Liver (tissue), 9 donors: ENCODE measurements around the gene BFSP2. TPM values are rescaled to one million over a fixed set of nuclear protein-coding genes. Genes with fewer than 3 reads are reported as not detected.

Experiments used
- DNase-seq: peaks from one replicate; pipeline ENCODE4 v3.0.0-alpha.2; 2017; ENCODE audit warnings: low spot score
- H3K27ac ChIP-seq, 2 donors: one replicate each; pipeline ENCODE4 v1.7.0; 2013; ENCODE audit warnings: inconsistent platforms in 2 of 2, low read length in 2 of 2, control low read depth in 1 of 2, low read depth in 1 of 2, mild to moderate bottlenecking in 1 of 2
- H3K27me3 ChIP-seq, 4 donors: one replicate each; pipeline versions ENCODE4 v1.6.1 to v1.7.0; 2013; ENCODE audit warnings: low read length in 3 of 4, inconsistent platforms in 1 of 4, mild to moderate bottlenecking in 1 of 4, moderate library complexity in 1 of 4; ENCODE audit not compliant: control insufficient read depth in 4 of 4, insufficient read depth in 4 of 4
- H3K36me3 ChIP-seq, 4 donors: one replicate each; pipeline versions ENCODE4 v1.6.1 to v1.7.0; 2013; ENCODE audit warnings: low read length in 3 of 4, mild to moderate bottlenecking in 3 of 4, low read depth in 1 of 4, moderate library complexity in 1 of 4; ENCODE audit not compliant: control insufficient read depth in 4 of 4, insufficient read depth in 3 of 4
- H3K4me1 ChIP-seq, 4 donors: one replicate each; pipeline versions ENCODE4 v1.6.1 to v1.7.0; 2013; ENCODE audit warnings: low read length in 3 of 4, mild to moderate bottlenecking in 3 of 4, moderate library complexity in 1 of 4; ENCODE audit not compliant: control insufficient read depth in 4 of 4, insufficient read depth in 4 of 4
- H3K4me3 ChIP-seq, 3 donors: one replicate each; pipeline versions ENCODE4 v1.6.1 to v1.7.0; 2013; ENCODE audit warnings: low read length in 3 of 3, control low read depth in 1 of 3, low read depth in 1 of 3, mild to moderate bottlenecking in 1 of 3
- H3K9ac ChIP-seq, 2 donors: one replicate each; pipeline ENCODE4 v1.7.0; 2013; ENCODE audit warnings: low read length in 2 of 2, mild to moderate bottlenecking in 2 of 2, moderate library complexity in 2 of 2, control low read depth in 1 of 2, low read depth in 1 of 2
- H3K9me3 ChIP-seq, 4 donors: one replicate each; pipeline versions ENCODE4 v1.6.1 to v1.7.0; 2013; ENCODE audit warnings: low read length in 3 of 4; ENCODE audit not compliant: control insufficient read depth in 4 of 4
- ATF3 ChIP-seq: IDR thresholded peaks from 2 replicates; pipeline ENCODE4 v1.6.1; 2016; ENCODE audit warnings: antibody characterized with exemption
- CTCF ChIP-seq: fragments of 150-350 bp; IDR thresholded peaks from 2 replicates; pipeline ENCODE4 v1.5.1; 2017; ENCODE audit warnings: improper control_type of control experiment, low read depth, low read length; ENCODE audit not compliant: missing input control
- EGR1 ChIP-seq, 2 donors: IDR thresholded peaks; 2 replicates each; pipeline ENCODE4 v1.6.1; 2016 to 2018; ENCODE audit warnings: antibody characterized with exemption in 2 of 2, low read depth in 2 of 2
- FOXA1 ChIP-seq: IDR thresholded peaks from 2 replicates; pipeline ENCODE4 v1.6.1; 2016; ENCODE audit warnings: antibody characterized with exemption
- FOXA2 ChIP-seq: IDR thresholded peaks from 2 replicates; pipeline ENCODE4 v1.6.1; 2016; ENCODE audit warnings: antibody characterized with exemption
- GABPA ChIP-seq, 2 donors: IDR thresholded peaks in 1 of 2; conservative IDR thresholded peaks in 1 of 2; 2 replicates each; pipeline ENCODE4 v1.6.1; 2016; ENCODE audit warnings: antibody characterized with exemption in 2 of 2, mild to moderate bottlenecking in 1 of 2, moderate library complexity in 1 of 2
- HNF4A ChIP-seq, 2 donors: conservative IDR thresholded peaks; 2 replicates each; pipeline ENCODE4 v1.6.1; 2016; ENCODE audit warnings: antibody characterized with exemption in 2 of 2, mild to moderate bottlenecking in 2 of 2
- HNF4G ChIP-seq: IDR thresholded peaks from 2 replicates; pipeline ENCODE4 v1.6.1; 2016; ENCODE audit warnings: antibody characterized with exemption
- JUND ChIP-seq, 2 donors: IDR thresholded peaks; 2 replicates each; pipeline ENCODE4 v1.6.1; 2016; ENCODE audit warnings: antibody characterized with exemption in 2 of 2
- NR2F2 ChIP-seq: IDR thresholded peaks from 2 replicates; pipeline ENCODE4 v1.6.1; 2016; ENCODE audit warnings: antibody characterized with exemption
- RAD21 ChIP-seq, 2 donors: IDR thresholded peaks; 2 replicates each; pipeline ENCODE4 v1.6.1; 2016; ENCODE audit warnings: antibody characterized with exemption in 2 of 2, mild to moderate bottlenecking in 2 of 2
- RXRA ChIP-seq, 2 donors: IDR thresholded peaks; 2 replicates each; pipeline ENCODE4 v1.6.1; 2017 to 2018; ENCODE audit warnings: antibody characterized with exemption in 2 of 2, mild to moderate bottlenecking in 1 of 2
- SP1 ChIP-seq: IDR thresholded peaks from 2 replicates; pipeline ENCODE4 v1.6.1; 2018; ENCODE audit warnings: antibody characterized with exemption, mild to moderate bottlenecking
- TAF1 ChIP-seq: conservative IDR thresholded peaks from 2 replicates; pipeline ENCODE4 v1.6.1; 2016; ENCODE audit warnings: antibody characterized with exemption, mild to moderate bottlenecking
- YY1 ChIP-seq: IDR thresholded peaks from 2 replicates; pipeline ENCODE4 v1.6.1; 2016; ENCODE audit warnings: antibody characterized with exemption, mild to moderate bottlenecking
- WGBS: extraction: QIAGEN DNeasy Blood & Tissue Kit; methylation state at CpG from one replicate; pipeline ENCODE4 v1.1.7; 2013; 5-methylcytosine and 5-hydroxymethylcytosine counted together
- polyA plus RNA-seq, 2 donors: library from polyadenylated mRNA; stranded (reverse) in 1 of 2; unstranded in 1 of 2; fragments of 200-250 nt in 1 of 2; fragments of >200 nt in 1 of 2; fragmentation: Nextera tagmentation in 1 of 2; extraction: Ambion mirVana in 1 of 2; gene quantifications; one replicate each; pipeline versions ENCODE4 v1.2.1 to v1.2.3, GENCODE V29; 2013 to 2015
- total RNA-seq, 2 donors: library from RNA; depleted of rRNA; stranded (reverse); fragments of >200 nt; gene quantifications; one replicate each; pipeline ENCODE4 v1.2.3, GENCODE V29; 2014
- TF ChIP-seq, protein P1 (sequence below): IDR thresholded peaks from 2 replicates; pipeline ENCODE4 v1.6.1; 2016; ENCODE audit warnings: antibody characterized with exemption
- TF ChIP-seq, protein P2 (sequence below): IDR thresholded peaks from 2 replicates; pipeline ENCODE4 v1.6.1; 2016; ENCODE audit warnings: antibody characterized with exemption
- TF ChIP-seq, protein P3 (sequence below): IDR thresholded peaks from 2 replicates; pipeline ENCODE4 v1.6.1; 2016; ENCODE audit warnings: antibody characterized with exemption, mild to moderate bottlenecking
- donor health status: healthy.
- donor health status: healthy.
- donor health status: healthy.
- donor health status: healthy.
- donor health status: healthy.

BFSP2 gene
- total and polyA plus RNA-seq, 4 donors, result 0.42 TPM; not detected in 3

DNA sequence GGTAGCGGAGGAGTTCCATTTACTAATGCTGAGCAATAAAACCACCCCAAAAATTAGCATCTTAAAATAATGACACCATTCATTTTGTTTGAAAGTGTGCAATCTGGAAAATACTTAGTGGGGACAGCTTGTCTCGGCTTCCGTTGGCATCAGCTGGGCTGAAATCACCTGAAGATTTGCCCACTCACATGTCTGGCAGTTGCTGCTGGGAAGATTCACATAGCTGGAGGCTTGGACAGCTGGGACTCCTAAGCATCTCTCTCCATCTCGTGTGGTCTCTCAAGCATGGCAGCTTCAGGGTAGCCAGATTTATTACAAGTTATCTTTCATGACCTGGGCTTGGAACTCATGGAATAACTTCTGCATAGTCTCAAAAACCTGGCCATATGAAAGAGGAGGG, 38.4 kb upstream of the BFSP2 start:
- Histone ChIP-seq H3K4me1 (no peaks in the 10 kb centered on the region), H3K4me3 (no peak overlapping the region), H3K9ac (no peak overlapping the region), H3K27ac (no peak overlapping the region), H3K9me3 (peaks cover 0 to 1% (median 0%) of the 10 kb centered on the region in 4 donors), H3K27me3 (no peaks in the 10 kb centered on the region), H3K36me3 (no peaks in the 10 kb centered on the region)
- 66% methylated on average over 4 of the region's 4 CpGs for WGBS
- no peak for TF ChIP-seq FOXA2
- TF ChIP-seq TAF1, result no peak
- TF ChIP-seq RXRA (IDR thresholded peaks at IDR 0.05), result no peak
- TF ChIP-seq EGR1 (IDR thresholded peaks at IDR 0.05; ENCODE audit: low read depth in 2 of 2), result no peak
- TF ChIP-seq NR2F2, result no peak
- no peak for TF ChIP-seq YY1
- no peak for TF ChIP-seq ATF3
- TF ChIP-seq FOXA1, result no peak
- TF ChIP-seq HNF4A (conservative IDR thresholded peaks at IDR 0.05), result no peak
- TF ChIP-seq, protein P1, sequence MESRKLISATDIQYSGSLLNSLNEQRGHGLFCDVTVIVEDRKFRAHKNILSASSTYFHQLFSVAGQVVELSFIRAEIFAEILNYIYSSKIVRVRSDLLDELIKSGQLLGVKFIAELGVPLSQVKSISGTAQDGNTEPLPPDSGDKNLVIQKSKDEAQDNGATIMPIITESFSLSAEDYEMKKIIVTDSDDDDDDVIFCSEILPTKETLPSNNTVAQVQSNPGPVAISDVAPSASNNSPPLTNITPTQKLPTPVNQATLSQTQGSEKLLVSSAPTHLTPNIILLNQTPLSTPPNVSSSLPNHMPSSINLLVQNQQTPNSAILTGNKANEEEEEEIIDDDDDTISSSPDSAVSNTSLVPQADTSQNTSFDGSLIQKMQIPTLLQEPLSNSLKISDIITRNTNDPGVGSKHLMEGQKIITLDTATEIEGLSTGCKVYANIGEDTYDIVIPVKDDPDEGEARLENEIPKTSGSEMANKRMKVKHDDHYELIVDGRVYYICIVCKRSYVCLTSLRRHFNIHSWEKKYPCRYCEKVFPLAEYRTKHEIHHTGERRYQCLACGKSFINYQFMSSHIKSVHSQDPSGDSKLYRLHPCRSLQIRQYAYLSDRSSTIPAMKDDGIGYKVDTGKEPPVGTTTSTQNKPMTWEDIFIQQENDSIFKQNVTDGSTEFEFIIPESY, result no peak
- TF ChIP-seq, protein P2, sequence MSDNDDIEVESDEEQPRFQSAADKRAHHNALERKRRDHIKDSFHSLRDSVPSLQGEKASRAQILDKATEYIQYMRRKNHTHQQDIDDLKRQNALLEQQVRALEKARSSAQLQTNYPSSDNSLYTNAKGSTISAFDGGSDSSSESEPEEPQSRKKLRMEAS, result no peak
- TF ChIP-seq HNF4G, result no peak
- TF ChIP-seq, protein P3, sequence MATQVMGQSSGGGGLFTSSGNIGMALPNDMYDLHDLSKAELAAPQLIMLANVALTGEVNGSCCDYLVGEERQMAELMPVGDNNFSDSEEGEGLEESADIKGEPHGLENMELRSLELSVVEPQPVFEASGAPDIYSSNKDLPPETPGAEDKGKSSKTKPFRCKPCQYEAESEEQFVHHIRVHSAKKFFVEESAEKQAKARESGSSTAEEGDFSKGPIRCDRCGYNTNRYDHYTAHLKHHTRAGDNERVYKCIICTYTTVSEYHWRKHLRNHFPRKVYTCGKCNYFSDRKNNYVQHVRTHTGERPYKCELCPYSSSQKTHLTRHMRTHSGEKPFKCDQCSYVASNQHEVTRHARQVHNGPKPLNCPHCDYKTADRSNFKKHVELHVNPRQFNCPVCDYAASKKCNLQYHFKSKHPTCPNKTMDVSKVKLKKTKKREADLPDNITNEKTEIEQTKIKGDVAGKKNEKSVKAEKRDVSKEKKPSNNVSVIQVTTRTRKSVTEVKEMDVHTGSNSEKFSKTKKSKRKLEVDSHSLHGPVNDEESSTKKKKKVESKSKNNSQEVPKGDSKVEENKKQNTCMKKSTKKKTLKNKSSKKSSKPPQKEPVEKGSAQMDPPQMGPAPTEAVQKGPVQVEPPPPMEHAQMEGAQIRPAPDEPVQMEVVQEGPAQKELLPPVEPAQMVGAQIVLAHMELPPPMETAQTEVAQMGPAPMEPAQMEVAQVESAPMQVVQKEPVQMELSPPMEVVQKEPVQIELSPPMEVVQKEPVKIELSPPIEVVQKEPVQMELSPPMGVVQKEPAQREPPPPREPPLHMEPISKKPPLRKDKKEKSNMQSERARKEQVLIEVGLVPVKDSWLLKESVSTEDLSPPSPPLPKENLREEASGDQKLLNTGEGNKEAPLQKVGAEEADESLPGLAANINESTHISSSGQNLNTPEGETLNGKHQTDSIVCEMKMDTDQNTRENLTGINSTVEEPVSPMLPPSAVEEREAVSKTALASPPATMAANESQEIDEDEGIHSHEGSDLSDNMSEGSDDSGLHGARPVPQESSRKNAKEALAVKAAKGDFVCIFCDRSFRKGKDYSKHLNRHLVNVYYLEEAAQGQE, result no peak
- TF ChIP-seq JUND (IDR thresholded peaks at IDR 0.05), result no peak
- TF ChIP-seq GABPA (IDR thresholded peaks at IDR 0.05 in 1 of 2, conservative IDR thresholded peaks at IDR 0.05 in 1 of 2), result no peak
- TF ChIP-seq SP1, result no peak
- no peak for TF ChIP-seq RAD21 (IDR thresholded peaks at IDR 0.05)
- no peak for TF ChIP-seq CTCF
- DNase-seq, result no peak
